LNCaP clone FGC (cell line): Measurements from ENCODE around the gene ENO2.
"Not testable (repeated sequence)": the region's sequence is repeated elsewhere in the genome, so short reads cannot be mapped to it uniquely, and the experiment has no call there.

Experiments
- DNase-seq: peaks from one replicate; pipeline ENCODE4 v3.0.0-alpha.2; 2011; ENCODE audit warnings: low read depth
- H3K4me3 ChIP-seq: 2 replicates; pipeline ENCODE4 v1.5.1; 2011; ENCODE audit warnings: mild to moderate bottlenecking, low read depth, low read length, control low read depth
- CTCF ChIP-seq: IDR thresholded peaks from 2 replicates; pipeline ENCODE4 v1.5.1; 2012; ENCODE audit warnings: mild to moderate bottlenecking; ENCODE audit not compliant: control insufficient read depth, insufficient read depth; ENCODE audit errors: extremely low read depth

Gene ENO2

GRCh38 chr12:6883252-6883651, 31.1 kb upstream of the ENO2 start:
- H3K4me3 ChIP-seq = no peak overlapping the region
- no peak for DNase-seq
- no peak for TF ChIP-seq CTCF

GRCh38 chr12:6883683-6884082, 30.7 kb upstream of the ENO2 start:
- no peak for DNase-seq
- no peak for TF ChIP-seq CTCF
- no peak overlapping the region for H3K4me3 ChIP-seq

- H3K4me3 ChIP-seq = no peak overlapping the region
- TF ChIP-seq CTCF = no peak
- DNase-seq = no peak
These were observed 29.8 kb upstream of the ENO2 start for GRCh38 chr12:6884539-6884938.

- not testable (repeated sequence) for H3K4me3 ChIP-seq, DNase-seq
These were observed 28.0 kb upstream of the ENO2 start for GRCh38 chr12:6886206-6886999.

GRCh38 chr12:6887460-6887859, 26.9 kb upstream of the ENO2 start:
- DNase-seq = no peak
- TF ChIP-seq CTCF = no peak

GRCh38 chr12:6888360-6888759, 26.0 kb upstream of the ENO2 start:
- DNase-seq = no peak
- H3K4me3 ChIP-seq = no peak overlapping the region
- TF ChIP-seq CTCF = no peak

More at GRCh38 chr12:6887460-6887859, 26.9 kb upstream of the ENO2 start:
- H3K4me3 ChIP-seq = no peak overlapping the region

GRCh38 chr12:6888794-6889193, 25.6 kb upstream of the ENO2 start:
- DNase-seq, H3K4me3 ChIP-seq: not testable (repeated sequence)

- not testable (repeated sequence) for DNase-seq
- H3K4me3 ChIP-seq = peak overlapping the region; percentile 35
These were observed 24.4 kb upstream of the ENO2 start for GRCh38 chr12:6889775-6890573.
